DND-41 (cell line): ENCODE measurements around the gene MYH7B.

ENCODE experiments used
- CTCF ChIP-seq: IDR thresholded peaks from 2 replicates; pipeline ENCODE4 v1.5.1; 2012; ENCODE audit warnings: borderline replicate concordance, low read length, moderate library complexity, mild to moderate bottlenecking; ENCODE audit not compliant: poor library complexity, severe bottlenecking; ENCODE audit errors: extremely low read depth
- EZH2 ChIP-seq: IDR thresholded peaks from 3 replicates; pipeline ENCODE4 v1.6.1; 2012; ENCODE audit warnings: borderline replicate concordance, low read depth, mild to moderate bottlenecking, moderate library complexity, low read length, inconsistent platforms; ENCODE audit not compliant: severe bottlenecking

DNA sequence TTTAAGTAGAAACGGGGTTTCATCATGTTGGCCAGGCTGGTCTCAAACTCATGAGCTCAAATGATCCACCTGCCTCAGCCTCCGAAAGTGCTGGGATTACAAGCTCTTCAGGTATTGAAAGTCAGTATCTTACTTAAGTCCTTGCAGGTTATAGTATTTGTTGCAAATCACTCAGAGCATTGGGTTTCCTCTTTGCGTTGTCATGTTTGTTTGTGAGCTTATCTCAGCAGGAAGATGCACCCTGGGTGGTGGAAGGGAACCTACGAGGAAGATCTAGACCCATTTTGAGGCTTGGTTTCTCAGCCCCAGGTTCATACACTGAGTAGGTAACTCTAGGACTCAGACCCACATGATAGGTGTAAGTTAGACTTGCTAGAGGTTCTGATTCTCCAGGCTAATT is 18.6 kb downstream of the MYH7B start:
- TF ChIP-seq CTCF: no peak
- no peak for TF ChIP-seq EZH2
